ENCODE results near the gene BRPF1. TPM values are rescaled to one million over a fixed set of nuclear protein-coding genes. Genes with fewer than 3 reads are reported as not detected.
"Not testable (repeated sequence)": the region's sequence is repeated elsewhere in the genome, so short reads cannot be mapped to it uniquely, and the experiment has no call there.

Gene BRPF1
- polyA plus RNA-seq, 4 donors = 19.0 to 20.7 (median 19.9) TPM

GRCh38 chr3:9765865-9766264, 34.3 kb downstream of the BRPF1 start:
- DNase-seq (ENCODE audit: low read depth in 4 of 4, low spot score in 3 of 4) = no peak

GRCh38 chr3:9767418-9767817, 35.9 kb downstream of the BRPF1 start:
- no peak for DNase-seq (ENCODE audit: low read depth in 4 of 4, low spot score in 3 of 4)

DNA sequence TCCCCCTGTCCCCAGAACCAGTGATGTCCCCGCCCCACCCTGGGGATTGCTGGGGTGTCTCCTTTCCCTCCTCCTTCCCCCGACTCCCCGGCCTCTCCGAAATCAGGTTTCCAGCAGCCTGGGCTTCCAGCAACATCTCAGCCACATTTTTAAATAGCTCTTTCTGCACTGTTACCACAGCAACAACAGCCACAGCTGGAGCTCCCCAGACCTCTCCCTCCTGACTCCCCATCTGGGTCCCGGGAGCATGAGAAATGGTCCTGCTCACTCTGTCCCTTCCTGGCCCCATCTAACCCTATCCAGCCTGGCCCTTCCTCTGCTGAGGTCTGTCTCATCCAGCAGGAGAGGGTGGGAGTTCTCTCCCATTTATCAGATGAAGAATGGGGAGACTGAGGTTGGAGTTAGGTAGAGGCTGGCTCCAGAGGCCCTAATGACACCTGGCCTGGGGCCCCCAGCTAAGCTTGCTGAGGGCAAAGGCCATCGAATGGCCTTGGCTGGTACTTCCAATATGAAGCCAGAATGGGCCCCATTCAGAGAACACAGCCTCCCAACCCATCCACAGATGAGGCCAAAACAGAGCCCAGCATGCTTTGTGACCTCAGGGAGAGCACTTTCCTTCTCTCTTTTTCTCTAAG, 36.7 kb downstream of the BRPF1 start:
- DNase-seq (ENCODE audit: low read depth in 4 of 4, low spot score in 3 of 4) = no peak

DNA sequence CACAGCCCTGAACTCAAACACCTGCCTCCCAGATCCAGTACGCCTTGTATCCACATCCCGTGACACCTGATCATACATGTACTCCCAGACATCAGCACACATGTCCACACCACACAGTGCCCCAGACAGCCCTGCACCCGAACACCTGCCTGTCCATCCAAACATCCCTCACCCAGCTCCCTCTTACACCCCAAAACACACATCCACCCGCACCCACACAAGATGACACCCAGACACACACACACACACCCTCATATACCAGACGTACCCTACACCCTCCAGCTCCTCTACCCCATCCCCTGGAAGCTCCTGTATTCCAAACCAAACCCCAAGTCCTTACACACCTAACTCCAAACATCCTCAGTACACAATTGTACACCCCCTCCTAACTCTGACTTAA, 37.5 kb downstream of the BRPF1 start:
- no peak for DNase-seq (ENCODE audit: low read depth in 4 of 4, low spot score in 3 of 4)

DNA sequence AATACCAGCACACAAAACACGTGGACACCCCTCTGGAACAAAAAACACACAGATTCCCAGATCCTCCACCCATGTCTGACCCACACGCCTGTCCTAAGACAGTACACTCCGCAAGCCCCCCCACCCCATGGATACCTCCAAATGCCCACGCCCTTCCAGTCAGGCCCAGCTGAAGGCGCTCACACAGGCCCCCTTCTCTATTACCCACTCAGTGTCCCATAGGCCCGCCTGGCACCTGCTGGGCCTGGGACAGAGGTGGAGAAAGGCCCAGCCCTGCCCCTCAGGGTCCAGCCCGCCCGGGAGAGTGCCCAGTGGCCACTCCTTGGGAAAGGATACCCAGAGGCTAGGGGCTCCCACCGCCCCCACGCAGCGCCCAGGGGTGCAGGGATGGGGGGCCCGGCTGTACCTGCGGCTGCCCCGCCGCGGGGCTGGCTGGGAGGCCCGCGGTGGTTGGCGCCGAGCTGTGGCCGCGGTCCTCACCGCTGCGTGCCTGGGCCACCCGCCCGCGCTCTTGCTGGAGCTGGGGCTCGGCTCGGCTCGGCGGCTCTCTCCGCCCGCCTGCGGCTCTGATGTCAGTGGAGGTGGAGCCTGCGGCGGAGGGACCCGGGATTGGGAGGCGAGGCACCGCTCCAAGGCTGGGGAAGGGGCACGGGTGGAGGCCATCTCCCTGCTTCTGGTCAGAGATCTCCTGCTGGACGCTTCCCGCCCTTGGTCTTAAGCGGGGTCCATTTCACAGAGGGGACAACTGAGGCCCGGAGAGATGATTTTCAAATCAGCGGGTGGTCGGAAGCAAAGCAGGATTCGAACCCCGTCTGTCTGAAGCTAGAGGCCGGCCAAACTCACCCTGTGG, 38.1 kb downstream of the BRPF1 start, which contains the start of gene CAMK1:
TSS of gene CAMK1 (minus strand) at position 522 of the 850 bp plus-strand sequence. CDS start 2,198 bp downstream, outside the sequence.
- peak in 2 of 4 donors; percentile 31 to 63 for DNase-seq (ENCODE audit: low read depth in 4 of 4, low spot score in 3 of 4)

DNA sequence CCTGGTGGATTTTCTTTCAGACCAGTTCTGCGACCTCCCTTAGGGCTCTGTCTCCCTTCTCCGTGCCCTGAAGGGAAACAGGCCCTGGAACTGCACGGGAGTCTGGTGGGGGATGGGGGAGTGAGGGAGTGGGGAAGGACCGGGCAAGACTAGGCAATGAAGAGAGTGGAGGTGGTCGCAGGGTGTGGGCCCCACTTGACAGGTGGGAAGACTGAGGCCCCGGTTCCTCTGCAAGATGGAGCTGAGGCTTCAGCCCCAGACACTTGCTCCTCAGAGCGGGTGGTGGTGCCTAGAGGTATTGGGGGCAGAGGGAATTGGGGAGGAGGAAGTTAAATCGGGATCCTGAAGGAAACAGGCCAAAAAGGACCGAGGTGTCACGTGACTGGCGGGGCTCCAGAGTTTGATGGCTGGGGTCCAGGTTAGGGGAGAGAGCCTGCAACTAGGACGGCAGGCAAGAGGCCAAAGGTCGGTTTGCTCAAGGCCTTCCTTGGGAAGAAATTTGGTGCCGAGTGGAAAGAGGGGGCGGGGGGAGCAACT, 38.8 kb downstream of the BRPF1 start:
- peak in 2 of 4 donors; percentile 50 to 54 for DNase-seq (ENCODE audit: low read depth in 4 of 4, low spot score in 3 of 4)

GRCh38 chr3:9771007-9771406, 39.5 kb downstream of the BRPF1 start:
- DNase-seq (ENCODE audit: low read depth in 4 of 4, low spot score in 3 of 4) = not testable (repeated sequence)

DNA sequence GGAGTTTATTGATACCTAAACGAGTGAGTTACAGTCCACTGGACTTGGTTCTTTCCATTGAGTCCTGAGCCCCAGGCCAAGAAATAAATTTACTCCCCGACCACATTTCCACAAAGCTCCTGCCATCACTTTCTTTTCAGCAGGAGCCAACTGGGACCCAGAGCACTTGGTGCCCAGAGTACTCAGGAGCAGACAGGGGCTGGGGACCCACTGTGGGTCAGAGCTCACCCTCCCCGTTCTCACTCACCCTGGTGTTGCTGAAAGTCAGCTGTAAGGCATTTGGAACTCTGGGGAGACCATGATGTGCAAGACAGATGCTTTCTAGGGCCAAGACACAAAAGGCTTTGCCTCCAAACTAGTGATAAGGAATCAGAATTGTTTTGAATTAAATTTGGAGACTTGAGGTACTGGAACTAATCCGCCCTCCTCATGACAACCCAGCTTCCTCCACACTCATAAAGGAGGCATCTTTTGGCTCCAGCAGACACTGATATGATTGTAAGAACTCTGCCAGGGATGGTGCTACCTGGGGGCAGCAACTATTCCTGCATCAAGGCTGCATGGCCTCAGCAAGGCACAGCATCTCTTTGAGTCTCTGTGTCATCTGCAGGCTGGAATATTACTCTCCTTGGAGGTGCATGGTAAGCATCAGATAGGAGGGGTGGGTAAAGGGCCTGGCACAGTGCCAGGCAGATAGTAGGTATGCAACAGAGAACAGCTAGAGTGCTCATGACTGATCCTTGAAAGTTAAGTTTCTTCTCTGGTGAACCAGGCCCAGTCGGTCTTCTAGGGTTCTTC, 45.6 kb downstream of the BRPF1 start:
- DNase-seq (ENCODE audit: low read depth in 4 of 4, low spot score in 3 of 4) = no peak

- DNase-seq (ENCODE audit: low read depth in 4 of 4, low spot score in 3 of 4) = no peak
These were observed 46.1 kb downstream of the BRPF1 start for GRCh38 chr3:9777694-9778021.

- DNase-seq (ENCODE audit: low read depth in 4 of 4, low spot score in 3 of 4) = no peak
These were observed 46.9 kb downstream of the BRPF1 start for GRCh38 chr3:9778143-9779074.

DNA sequence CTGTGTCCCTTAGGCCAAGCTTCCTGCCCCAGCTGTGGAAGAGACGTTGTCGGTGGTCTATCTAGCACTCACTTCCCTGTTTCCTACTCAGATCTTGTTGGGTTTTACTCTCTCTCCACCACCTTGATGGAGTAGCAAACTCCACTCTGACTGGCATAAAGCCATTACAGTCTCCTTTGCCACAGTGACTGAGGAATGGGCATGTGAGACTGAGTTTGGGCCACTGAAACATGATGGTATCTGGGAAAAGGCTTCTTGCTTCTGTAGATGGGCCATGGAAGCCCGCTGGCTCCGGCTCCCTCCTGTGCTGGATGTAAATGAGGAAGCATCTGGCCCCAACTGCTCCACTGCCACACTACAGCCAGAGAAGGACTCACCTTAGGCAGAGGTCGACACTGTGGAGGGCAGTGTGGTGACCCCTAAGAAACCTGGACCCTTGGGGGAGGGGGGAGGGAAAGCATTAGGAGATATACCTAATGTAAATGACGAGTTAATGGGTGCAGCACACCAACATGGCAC, 47.6 kb downstream of the BRPF1 start:
- no peak for DNase-seq (ENCODE audit: low read depth in 4 of 4, low spot score in 3 of 4)

DNA sequence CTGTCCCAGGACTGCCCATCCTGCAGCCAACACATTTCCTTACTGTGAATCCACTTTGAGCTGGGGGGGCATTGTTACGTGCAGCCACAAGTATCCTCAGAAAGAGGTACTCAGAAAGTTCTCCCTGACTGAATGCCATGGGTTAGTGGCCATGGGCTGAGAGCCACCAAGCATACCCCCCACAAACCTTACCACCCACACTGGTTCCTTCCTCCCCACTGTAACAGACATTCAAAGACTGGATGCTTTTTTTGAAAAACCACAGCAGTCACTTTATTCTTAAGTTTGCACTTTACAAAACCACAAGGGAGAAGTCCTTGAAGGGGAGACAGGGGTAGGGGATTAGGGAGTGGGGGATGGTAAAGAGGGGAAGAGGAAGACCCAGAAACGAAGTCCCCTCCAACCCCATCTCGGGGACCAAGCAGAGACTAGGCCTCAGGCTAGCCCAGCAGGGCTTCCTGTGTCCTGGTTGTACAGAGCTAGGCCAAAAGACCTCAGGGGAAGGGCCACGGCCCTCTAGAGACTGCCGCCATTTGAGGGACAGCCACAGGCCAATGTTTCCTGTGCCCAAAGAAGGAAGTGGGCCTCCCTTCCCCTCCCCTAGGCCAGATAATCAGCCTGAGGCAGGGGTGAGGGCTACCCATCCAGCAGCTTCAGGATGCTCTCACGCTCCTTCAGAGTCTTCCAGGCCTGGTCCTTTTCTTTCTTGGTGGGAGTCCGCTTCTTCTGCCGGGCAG, 48.4 kb downstream of the BRPF1 start:
- DNase-seq (ENCODE audit: low read depth in 4 of 4, low spot score in 3 of 4) = no peak

DNA sequence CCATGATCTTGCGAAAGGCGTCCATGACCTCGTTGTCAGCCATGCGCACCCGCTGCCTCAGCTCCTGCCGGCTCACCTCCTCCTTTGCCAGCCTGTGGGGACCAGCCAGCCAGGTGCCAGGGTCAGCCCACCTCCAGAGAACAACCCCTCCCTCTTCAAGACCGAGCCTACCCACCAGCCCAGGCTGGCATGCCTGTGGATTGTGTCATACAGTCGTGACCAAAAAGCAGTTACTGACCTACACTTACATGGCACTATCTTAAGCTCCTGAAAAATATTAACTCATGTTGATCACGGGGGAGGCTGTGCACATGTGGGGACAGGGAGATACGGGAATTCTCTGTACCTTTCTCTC, 48.9 kb downstream of the BRPF1 start:
- no peak for DNase-seq (ENCODE audit: low read depth in 4 of 4, low spot score in 3 of 4)

GRCh38 chr3:9780910-9781309, 49.4 kb downstream of the BRPF1 start:
- no peak for DNase-seq (ENCODE audit: low read depth in 4 of 4, low spot score in 3 of 4)

- DNase-seq (ENCODE audit: low read depth in 4 of 4, low spot score in 3 of 4) = no peak
These were observed 50.0 kb downstream of the BRPF1 start for GRCh38 chr3:9781551-9781950.

DNA sequence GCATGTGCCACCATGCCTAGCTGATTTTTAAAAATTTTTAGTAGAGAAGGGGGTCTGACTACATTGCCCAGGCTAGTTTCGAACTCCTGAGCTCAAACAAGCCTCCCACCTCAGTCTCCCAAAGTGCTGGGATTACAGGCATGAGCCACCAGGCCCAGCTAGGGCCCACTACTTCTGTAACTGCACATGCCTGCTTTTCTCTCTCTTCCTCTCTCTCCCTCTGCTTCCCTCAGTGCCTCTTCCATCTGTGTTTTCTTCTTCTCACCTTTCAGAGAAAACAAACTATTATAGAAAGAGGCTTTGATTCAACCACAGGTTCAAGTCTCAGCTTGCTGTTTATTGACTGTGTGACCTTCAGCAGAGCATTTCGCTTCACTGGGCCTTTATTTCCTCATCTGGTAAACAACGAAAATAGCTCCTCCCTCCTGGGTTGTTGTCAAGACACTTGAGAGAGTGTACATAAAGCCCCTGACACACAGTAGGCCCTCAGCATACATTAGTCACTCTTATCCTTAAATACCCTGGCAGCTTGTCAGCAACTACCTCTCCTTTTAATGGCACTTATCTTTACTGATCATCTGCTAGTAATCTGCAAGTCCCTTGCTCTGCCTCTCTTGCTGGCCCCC, 50.6 kb downstream of the BRPF1 start:
- no peak for DNase-seq (ENCODE audit: low read depth in 4 of 4, low spot score in 3 of 4)

DNA sequence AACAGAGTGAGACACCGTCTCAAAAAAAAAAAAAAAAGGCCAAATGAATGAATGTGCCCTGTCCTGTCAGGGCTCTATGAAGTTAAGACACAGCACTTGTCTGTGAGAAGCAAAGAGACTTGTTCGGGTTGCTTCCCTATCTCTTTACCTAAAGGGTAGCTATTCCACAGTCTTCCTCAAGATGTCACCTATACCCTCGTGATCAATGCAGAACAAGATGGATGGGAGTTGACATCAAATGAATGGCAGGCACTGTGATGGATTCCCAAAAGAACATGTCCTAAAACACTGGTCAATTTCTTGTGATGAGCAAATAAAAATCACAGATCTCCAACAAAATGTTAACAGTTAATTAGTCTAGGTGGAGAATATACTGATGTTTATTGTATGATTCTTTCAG, 51.2 kb downstream of the BRPF1 start:
- DNase-seq (ENCODE audit: low read depth in 4 of 4, low spot score in 3 of 4) = no peak

- DNase-seq (ENCODE audit: low read depth in 4 of 4, low spot score in 3 of 4) = no peak
These were observed 52.4 kb downstream of the BRPF1 start for GRCh38 chr3:9783954-9784353.

DNA sequence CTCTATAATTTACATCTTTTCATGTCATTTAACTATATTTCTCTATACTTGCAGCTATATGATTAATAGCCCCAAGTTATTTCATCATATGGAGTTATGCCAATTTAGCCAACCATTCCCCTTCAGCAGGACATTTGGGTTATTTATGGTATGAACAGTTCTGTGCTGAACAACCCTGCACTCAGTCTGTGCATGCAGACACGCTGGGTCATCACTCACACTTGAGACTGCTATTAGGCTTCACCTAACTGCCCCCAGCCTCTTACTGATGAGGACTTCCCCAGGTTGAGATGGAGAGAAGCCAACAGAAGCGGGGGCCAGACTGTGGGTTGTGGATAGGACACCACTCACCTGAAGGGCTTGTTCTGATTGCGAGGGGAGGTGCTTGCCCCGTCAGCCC, 53.4 kb downstream of the BRPF1 start:
- DNase-seq (ENCODE audit: low read depth in 4 of 4, low spot score in 3 of 4) = no peak

Data from right renal pelvis (tissue), 4 donors.